Measurements from ENCODE around the gene KIF13A. TPM values are rescaled to one million over a fixed set of nuclear protein-coding genes. Genes with fewer than 3 reads are reported as not detected.

The KIF13A gene
- total RNA-seq, 1 experiment from 2014 or later, result 49.3 TPM

DNA sequence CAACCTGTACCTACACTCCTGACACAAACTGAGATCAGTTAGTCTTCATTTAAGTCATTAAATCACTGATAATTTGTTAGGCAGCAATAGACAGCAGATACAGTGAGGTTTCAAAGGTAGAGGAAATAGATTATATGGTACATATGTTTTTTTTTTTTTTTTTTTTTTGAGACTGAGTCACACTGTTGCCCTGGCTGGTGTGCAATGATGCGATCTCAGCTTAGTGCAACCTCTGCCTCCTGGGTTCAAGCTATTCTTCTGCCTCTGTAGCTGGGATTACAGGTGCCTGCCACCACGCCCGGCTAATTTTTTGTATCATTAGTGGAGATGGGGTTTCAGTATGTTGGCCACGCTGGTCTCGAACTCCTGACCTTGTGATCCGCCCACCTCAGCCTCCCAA is 38.2 kb upstream of the KIF13A start:
- ATAC-seq (no peak), DNase-seq (ENCODE audit: low read depth, low spot score) (no peak)
- no peaks in the 10 kb centered on the region for H3K9me3 ChIP-seq (ENCODE audit: control insufficient read depth, insufficient read depth, low read depth, low read length)
- no peaks in the 10 kb centered on the region for H3K4me1 ChIP-seq (ENCODE audit: control insufficient read depth, insufficient read depth, low read length)
- CTCF ChIA-PET, result no interaction called here
- BruUV-seq (replicated peaks), result no TSS peak
- in situ Hi-C loops (cut with HindIII; ENCODE audit: low pct_unique_long_range_greater_than_20kb, low sequenced_read_pairs), result no loop called here
- POLR2A ChIA-PET, result interaction anchor here (0.7 kb wide), 1 partner anchor 9 kb away, joined by 8 read pairs; no protein-coding TSS in a partner anchor
- no peaks in the 10 kb centered on the region for H3K36me3 ChIP-seq (ENCODE audit: control insufficient read depth, insufficient read depth, low read length)
- H3K27ac ChIP-seq (ENCODE audit: low read length), result no peak overlapping the region
- no peak overlapping the region for H3K4me3 ChIP-seq (ENCODE audit: low read depth in 2 of 2, low read length in 2 of 2)
- H3K27me3 ChIP-seq (ENCODE audit: control insufficient read depth, insufficient read depth, low read length), result no peaks in the 10 kb centered on the region
- TF ChIP-seq, protein P1, sequence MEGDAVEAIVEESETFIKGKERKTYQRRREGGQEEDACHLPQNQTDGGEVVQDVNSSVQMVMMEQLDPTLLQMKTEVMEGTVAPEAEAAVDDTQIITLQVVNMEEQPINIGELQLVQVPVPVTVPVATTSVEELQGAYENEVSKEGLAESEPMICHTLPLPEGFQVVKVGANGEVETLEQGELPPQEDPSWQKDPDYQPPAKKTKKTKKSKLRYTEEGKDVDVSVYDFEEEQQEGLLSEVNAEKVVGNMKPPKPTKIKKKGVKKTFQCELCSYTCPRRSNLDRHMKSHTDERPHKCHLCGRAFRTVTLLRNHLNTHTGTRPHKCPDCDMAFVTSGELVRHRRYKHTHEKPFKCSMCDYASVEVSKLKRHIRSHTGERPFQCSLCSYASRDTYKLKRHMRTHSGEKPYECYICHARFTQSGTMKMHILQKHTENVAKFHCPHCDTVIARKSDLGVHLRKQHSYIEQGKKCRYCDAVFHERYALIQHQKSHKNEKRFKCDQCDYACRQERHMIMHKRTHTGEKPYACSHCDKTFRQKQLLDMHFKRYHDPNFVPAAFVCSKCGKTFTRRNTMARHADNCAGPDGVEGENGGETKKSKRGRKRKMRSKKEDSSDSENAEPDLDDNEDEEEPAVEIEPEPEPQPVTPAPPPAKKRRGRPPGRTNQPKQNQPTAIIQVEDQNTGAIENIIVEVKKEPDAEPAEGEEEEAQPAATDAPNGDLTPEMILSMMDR (IDR thresholded peaks at IDR 0.05), result no peak
- no peak for TF ChIP-seq TCF7L2 (IDR thresholded peaks at IDR 0.05; ENCODE audit: low read depth, low read length)
- TF ChIP-seq POLR2AphosphoS5 (IDR thresholded peaks at IDR 0.05; ENCODE audit: low read depth, low read length), result no peak
- TF ChIP-seq, protein P2, sequence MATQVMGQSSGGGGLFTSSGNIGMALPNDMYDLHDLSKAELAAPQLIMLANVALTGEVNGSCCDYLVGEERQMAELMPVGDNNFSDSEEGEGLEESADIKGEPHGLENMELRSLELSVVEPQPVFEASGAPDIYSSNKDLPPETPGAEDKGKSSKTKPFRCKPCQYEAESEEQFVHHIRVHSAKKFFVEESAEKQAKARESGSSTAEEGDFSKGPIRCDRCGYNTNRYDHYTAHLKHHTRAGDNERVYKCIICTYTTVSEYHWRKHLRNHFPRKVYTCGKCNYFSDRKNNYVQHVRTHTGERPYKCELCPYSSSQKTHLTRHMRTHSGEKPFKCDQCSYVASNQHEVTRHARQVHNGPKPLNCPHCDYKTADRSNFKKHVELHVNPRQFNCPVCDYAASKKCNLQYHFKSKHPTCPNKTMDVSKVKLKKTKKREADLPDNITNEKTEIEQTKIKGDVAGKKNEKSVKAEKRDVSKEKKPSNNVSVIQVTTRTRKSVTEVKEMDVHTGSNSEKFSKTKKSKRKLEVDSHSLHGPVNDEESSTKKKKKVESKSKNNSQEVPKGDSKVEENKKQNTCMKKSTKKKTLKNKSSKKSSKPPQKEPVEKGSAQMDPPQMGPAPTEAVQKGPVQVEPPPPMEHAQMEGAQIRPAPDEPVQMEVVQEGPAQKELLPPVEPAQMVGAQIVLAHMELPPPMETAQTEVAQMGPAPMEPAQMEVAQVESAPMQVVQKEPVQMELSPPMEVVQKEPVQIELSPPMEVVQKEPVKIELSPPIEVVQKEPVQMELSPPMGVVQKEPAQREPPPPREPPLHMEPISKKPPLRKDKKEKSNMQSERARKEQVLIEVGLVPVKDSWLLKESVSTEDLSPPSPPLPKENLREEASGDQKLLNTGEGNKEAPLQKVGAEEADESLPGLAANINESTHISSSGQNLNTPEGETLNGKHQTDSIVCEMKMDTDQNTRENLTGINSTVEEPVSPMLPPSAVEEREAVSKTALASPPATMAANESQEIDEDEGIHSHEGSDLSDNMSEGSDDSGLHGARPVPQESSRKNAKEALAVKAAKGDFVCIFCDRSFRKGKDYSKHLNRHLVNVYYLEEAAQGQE (IDR thresholded peaks at IDR 0.05; ENCODE audit: insufficient read depth in 1 of 2, low read depth in 2 of 2, low read length in 1 of 2), result no peak
- no peak for TF ChIP-seq SIN3A (IDR thresholded peaks at IDR 0.05; ENCODE audit: borderline replicate concordance, insufficient read depth, low read depth, low read length)
- intact Hi-C loops (cut with micrococcal nuclease; ENCODE audit: unreplicated experiment), result no loop called here

DNA sequence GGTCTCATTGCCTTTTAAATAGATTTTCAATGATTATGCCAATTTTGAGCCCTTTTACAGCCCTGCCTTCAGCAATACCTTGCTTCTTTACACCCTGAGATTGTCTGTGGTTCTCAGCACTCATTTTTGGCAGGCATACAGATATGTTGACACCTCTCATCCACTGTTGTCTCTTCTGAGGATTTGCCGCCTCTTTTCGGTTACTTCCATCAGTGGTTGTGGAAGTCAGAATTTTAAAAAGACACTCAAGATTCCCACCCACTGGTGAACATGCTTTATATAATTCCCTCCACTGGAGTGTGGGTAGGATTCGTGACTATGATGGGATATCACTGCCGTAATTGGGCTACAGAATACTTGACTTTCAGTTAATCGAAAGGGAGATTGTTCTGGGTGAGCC is 37.4 kb upstream of the KIF13A start:
- BruUV-seq (replicated peaks), result no TSS peak
- H3K9me3 ChIP-seq (ENCODE audit: control insufficient read depth, insufficient read depth, low read depth, low read length), result no peaks in the 10 kb centered on the region
- no peak for ATAC-seq
- intact Hi-C loops (cut with micrococcal nuclease; ENCODE audit: unreplicated experiment), result no loop called here
- ChIA-PET CTCF (no interaction called here), POLR2A (interaction anchor here (0.7 kb wide), 1 partner anchor 10 kb away, joined by 8 read pairs; no protein-coding TSS in a partner anchor)
- in situ Hi-C loops (cut with HindIII; ENCODE audit: low pct_unique_long_range_greater_than_20kb, low sequenced_read_pairs), result no loop called here
- TF ChIP-seq SIN3A (IDR thresholded peaks at IDR 0.05; ENCODE audit: borderline replicate concordance, insufficient read depth, low read depth, low read length) (no peak), POLR2AphosphoS5 (IDR thresholded peaks at IDR 0.05; ENCODE audit: low read depth, low read length) (no peak), TCF7L2 (IDR thresholded peaks at IDR 0.05; ENCODE audit: low read depth, low read length) (no peak)
- TF ChIP-seq, protein P1 (IDR thresholded peaks at IDR 0.05), result no peak
- TF ChIP-seq, protein P2 (IDR thresholded peaks at IDR 0.05; ENCODE audit: insufficient read depth in 1 of 2, low read depth in 2 of 2, low read length in 1 of 2), result no peak
- no peak for DNase-seq (ENCODE audit: low read depth, low spot score)
- H3K4me1 ChIP-seq (ENCODE audit: control insufficient read depth, insufficient read depth, low read length), result no peaks in the 10 kb centered on the region
- no peaks in the 10 kb centered on the region for H3K36me3 ChIP-seq (ENCODE audit: control insufficient read depth, insufficient read depth, low read length)
- H3K27ac ChIP-seq (ENCODE audit: low read length), result no peak overlapping the region
- no peaks in the 10 kb centered on the region for H3K27me3 ChIP-seq (ENCODE audit: control insufficient read depth, insufficient read depth, low read length)
- no peak overlapping the region for H3K4me3 ChIP-seq (ENCODE audit: low read depth in 2 of 2, low read length in 2 of 2)

Measured in Panc1 (cell line).